Neural cell (in vitro differentiated cells): ENCODE measurements around the gene SERPINB5. TPM values are rescaled to one million over a fixed set of nuclear protein-coding genes. Genes with fewer than 3 reads are reported as not detected.

ENCODE experiments used
- H2AFZ ChIP-seq: fragments of 200-600, 300-800 bp; sonication (generic), shearing (Covaris generic); 2 replicates; pipeline ENCODE4 v1.6.0; 2014; ENCODE audit warnings: low read depth, mild to moderate bottlenecking, antibody characterized with exemption, low read length, moderate library complexity
- H3F3A ChIP-seq: fragments of 200-600 bp; shearing (Covaris generic); 2 replicates; pipeline ENCODE4 v1.6.1; 2016; ENCODE audit warnings: mild to moderate bottlenecking, moderate library complexity, mixed read lengths, antibody characterized with exemption, low read length; ENCODE audit not compliant: insufficient read depth, poor library complexity, severe bottlenecking
- H3K27ac ChIP-seq: fragments of 200-600, 300-800 bp; sonication (generic), shearing (Covaris generic); 2 replicates; pipeline ENCODE4 v1.5.1; 2014; ENCODE audit warnings: mild to moderate bottlenecking, low read length, moderate library complexity
- H3K27me3 ChIP-seq: fragments of 300-800, 200-600 bp; sonication (generic), shearing (Covaris generic); 2 replicates; pipeline ENCODE4 v1.6.0; 2014; ENCODE audit warnings: mild to moderate bottlenecking, low read depth, low read length, moderate library complexity; ENCODE audit not compliant: insufficient read depth
- H3K36me3 ChIP-seq: fragments of 300-800, 200-600 bp; sonication (generic), shearing (Covaris generic); 2 replicates; pipeline ENCODE4 v1.5.1; 2014; ENCODE audit warnings: mild to moderate bottlenecking, antibody characterized with exemption, low read length, moderate library complexity; ENCODE audit not compliant: insufficient read depth
- H3K4me2 ChIP-seq: fragments of 300-800, 200-600 bp; sonication (generic), shearing (Covaris generic); 2 replicates; pipeline ENCODE4 v1.6.0; 2014; ENCODE audit warnings: mild to moderate bottlenecking, low read length
- H3K4me3 ChIP-seq: fragments of 300-800, 200-600 bp; sonication (generic), shearing (Covaris generic); 2 replicates; pipeline ENCODE4 v1.5.1; 2014; ENCODE audit warnings: mild to moderate bottlenecking, low read length, moderate library complexity
- H3K79me2 ChIP-seq: fragments of 200-600 bp; shearing (Covaris generic); replicated peaks from 2 replicates; pipeline ENCODE4 v1.6.0; 2014; ENCODE audit warnings: mild to moderate bottlenecking, low read length, moderate library complexity; ENCODE audit not compliant: insufficient read depth
- H3K9ac ChIP-seq: fragments of 300-800, 200-600 bp; sonication (generic), shearing (Covaris generic); 2 replicates; pipeline ENCODE4 v1.6.1; 2016; ENCODE audit warnings: mild to moderate bottlenecking, low read length, mixed read lengths
- H3K9me2 ChIP-seq: fragments of 200-600 bp; shearing (Covaris generic); 2 replicates; pipeline ENCODE4 v1.6.1; 2016; ENCODE audit warnings: mild to moderate bottlenecking, low read length, mixed read lengths; ENCODE audit not compliant: insufficient read depth
- H3K9me3 ChIP-seq: fragments of 200-600, 300-800 bp; sonication (generic), shearing (Covaris generic); 2 replicates; pipeline ENCODE4 v1.6.1; 2016; ENCODE audit warnings: mild to moderate bottlenecking, mixed run types, low read length, moderate library complexity, mixed read lengths
- H4K20me1 ChIP-seq: fragments of 200-600 bp; shearing (Covaris generic); 2 replicates; pipeline ENCODE4 v1.6.1; 2016; ENCODE audit warnings: mild to moderate bottlenecking, mixed run types; ENCODE audit not compliant: insufficient read depth
- CTCF ChIP-seq: fragments of 450-650 bp; IDR thresholded peaks from 2 replicates; pipeline ENCODE4 v1.5.1; 2014; ENCODE audit warnings: antibody characterized with exemption, mild to moderate bottlenecking, moderate library complexity; ENCODE audit not compliant: poor library complexity, severe bottlenecking
- EP300 ChIP-seq: fragments of 450-650 bp; conservative IDR thresholded peaks from 2 replicates; pipeline ENCODE4 v1.6.1; 2014; ENCODE audit warnings: antibody characterized with exemption, mild to moderate bottlenecking, moderate library complexity; ENCODE audit not compliant: poor library complexity, severe bottlenecking
- EZH2 ChIP-seq: fragments of 200-600, 300-800 bp; shearing (Covaris generic), sonication (generic); IDR thresholded peaks from 2 replicates; pipeline ENCODE4 v1.6.1; 2014; ENCODE audit warnings: antibody characterized with exemption, low read length, borderline replicate concordance, mild to moderate bottlenecking; ENCODE audit not compliant: insufficient read depth, poor library complexity, severe bottlenecking
- MXI1 ChIP-seq: fragments of 450-650 bp; conservative IDR thresholded peaks from 2 replicates; pipeline ENCODE4 v1.6.1; 2014; ENCODE audit warnings: antibody characterized with exemption, mild to moderate bottlenecking; ENCODE audit not compliant: poor library complexity, severe bottlenecking
- POLR2AphosphoS5 ChIP-seq: IDR thresholded peaks from 2 replicates; pipeline ENCODE4 v1.6.1; 2012
- RAD21 ChIP-seq: fragments of 450-650 bp; conservative IDR thresholded peaks from 2 replicates; pipeline ENCODE4 v1.6.1; 2014; ENCODE audit warnings: antibody characterized with exemption, mild to moderate bottlenecking, moderate library complexity
- SMC3 ChIP-seq: fragments of 450-650 bp; conservative IDR thresholded peaks from 2 replicates; pipeline ENCODE4 v1.6.1; 2014; ENCODE audit warnings: antibody characterized with exemption, mild to moderate bottlenecking, moderate library complexity; ENCODE audit not compliant: poor library complexity
- TAF1 ChIP-seq: IDR thresholded peaks from 2 replicates; pipeline ENCODE4 v1.6.1; 2012; ENCODE audit warnings: low read depth
- polyA plus RNA-seq: library from polyadenylated mRNA; depleted of rRNA; stranded (reverse); fragments of >200 nt; gene quantifications from 2 replicates; pipeline ENCODE4 v1.2.3, GENCODE V29; 2014
- TF ChIP-seq, protein P1 (sequence below): IDR thresholded peaks from 2 replicates; pipeline ENCODE4 v1.6.1; 2012; ENCODE audit warnings: borderline replicate concordance

The SERPINB5 gene
- polyA plus RNA-seq, 1 donor from 2014 or later: not detected

- H3K36me3 ChIP-seq: no peaks in the 10 kb centered on the region
- H3K4me3 ChIP-seq: no peak overlapping the region
- no peaks in the 10 kb centered on the region for H4K20me1 ChIP-seq
- no peaks in the 10 kb centered on the region for H3K9me3 ChIP-seq
- no peak overlapping the region for H3K9ac ChIP-seq
- TF ChIP-seq RAD21 (no peak), EP300 (no peak), MXI1 (no peak), EZH2 (no peak), CTCF (no peak)
- TF ChIP-seq, protein P1, sequence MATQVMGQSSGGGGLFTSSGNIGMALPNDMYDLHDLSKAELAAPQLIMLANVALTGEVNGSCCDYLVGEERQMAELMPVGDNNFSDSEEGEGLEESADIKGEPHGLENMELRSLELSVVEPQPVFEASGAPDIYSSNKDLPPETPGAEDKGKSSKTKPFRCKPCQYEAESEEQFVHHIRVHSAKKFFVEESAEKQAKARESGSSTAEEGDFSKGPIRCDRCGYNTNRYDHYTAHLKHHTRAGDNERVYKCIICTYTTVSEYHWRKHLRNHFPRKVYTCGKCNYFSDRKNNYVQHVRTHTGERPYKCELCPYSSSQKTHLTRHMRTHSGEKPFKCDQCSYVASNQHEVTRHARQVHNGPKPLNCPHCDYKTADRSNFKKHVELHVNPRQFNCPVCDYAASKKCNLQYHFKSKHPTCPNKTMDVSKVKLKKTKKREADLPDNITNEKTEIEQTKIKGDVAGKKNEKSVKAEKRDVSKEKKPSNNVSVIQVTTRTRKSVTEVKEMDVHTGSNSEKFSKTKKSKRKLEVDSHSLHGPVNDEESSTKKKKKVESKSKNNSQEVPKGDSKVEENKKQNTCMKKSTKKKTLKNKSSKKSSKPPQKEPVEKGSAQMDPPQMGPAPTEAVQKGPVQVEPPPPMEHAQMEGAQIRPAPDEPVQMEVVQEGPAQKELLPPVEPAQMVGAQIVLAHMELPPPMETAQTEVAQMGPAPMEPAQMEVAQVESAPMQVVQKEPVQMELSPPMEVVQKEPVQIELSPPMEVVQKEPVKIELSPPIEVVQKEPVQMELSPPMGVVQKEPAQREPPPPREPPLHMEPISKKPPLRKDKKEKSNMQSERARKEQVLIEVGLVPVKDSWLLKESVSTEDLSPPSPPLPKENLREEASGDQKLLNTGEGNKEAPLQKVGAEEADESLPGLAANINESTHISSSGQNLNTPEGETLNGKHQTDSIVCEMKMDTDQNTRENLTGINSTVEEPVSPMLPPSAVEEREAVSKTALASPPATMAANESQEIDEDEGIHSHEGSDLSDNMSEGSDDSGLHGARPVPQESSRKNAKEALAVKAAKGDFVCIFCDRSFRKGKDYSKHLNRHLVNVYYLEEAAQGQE: no peak
- no peak overlapping the region for H3K4me2 ChIP-seq
- no peak overlapping the region for H3K27ac ChIP-seq
- H3K27me3 ChIP-seq: no peaks in the 10 kb centered on the region
- H3F3A ChIP-seq: no peaks in the 10 kb centered on the region
- no peaks in the 10 kb centered on the region for H3K79me2 ChIP-seq
- no peak overlapping the region for H2AFZ ChIP-seq
- H3K9me2 ChIP-seq: no peaks in the 10 kb centered on the region
Observed at GRCh38 chr18:63460414-63460813, 16.3 kb upstream of the SERPINB5 start.

GRCh38 chr18:63464434-63464833 lies 12.3 kb upstream of the SERPINB5 start:
- Histone ChIP-seq H3K4me3 (no peak overlapping the region), H2AFZ (no peak overlapping the region), H3K79me2 (no peaks in the 10 kb centered on the region), H3K4me2 (no peak overlapping the region), H3K9ac (no peak overlapping the region), H4K20me1 (no peaks in the 10 kb centered on the region), H3F3A (no peaks in the 10 kb centered on the region), H3K36me3 (no peaks in the 10 kb centered on the region), H3K9me2 (no peaks in the 10 kb centered on the region), H3K9me3 (no peaks in the 10 kb centered on the region), H3K27me3 (no peaks in the 10 kb centered on the region), H3K27ac (no peak overlapping the region)
- TF ChIP-seq SMC3 (no peak), POLR2AphosphoS5 (no peak), EZH2 (no peak), TAF1 (no peak), EP300 (no peak), RAD21 (no peak), MXI1 (no peak), CTCF (no peak)
- TF ChIP-seq, protein P1: no peak
